Epidermal melanocyte (primary cell): ENCODE measurements around the gene CUEDC1.
A peak's percentile ranks its signal among the peaks of the same experiment; 100 is the strongest.
"Not testable (repeated sequence)": the region's sequence is repeated elsewhere in the genome, so short reads cannot be mapped to it uniquely, and the experiment has no call there.

Experiments
- DNase-seq: peaks from one replicate; pipeline ENCODE4 v3.0.0; 2011; ENCODE audit warnings: low spot score; ENCODE audit not compliant: insufficient read length

Gene CUEDC1

GRCh38 chr17:57939797-57940196 lies 15.4 kb downstream of the CUEDC1 start:
- DNase-seq = no peak

- DNase-seq = no peak
Measured at GRCh38 chr17:57938061-57938502, 17.1 kb downstream of the CUEDC1 start.

- DNase-seq = no peak
Measured at GRCh38 chr17:57937492-57937891, 17.7 kb downstream of the CUEDC1 start.

GRCh38 chr17:57935833-57936807 lies 19.1 kb downstream of the CUEDC1 start:
- DNase-seq = no peak

- no peak for DNase-seq
Measured at GRCh38 chr17:57931488-57932137, 23.6 kb downstream of the CUEDC1 start.

- no peak for DNase-seq
Measured at GRCh38 chr17:57930239-57930638, 25.0 kb downstream of the CUEDC1 start.

- DNase-seq = no peak
Measured at GRCh38 chr17:57929386-57929785, 25.8 kb downstream of the CUEDC1 start.

- no peak for DNase-seq
Measured at GRCh38 chr17:57928928-57929327, 26.3 kb downstream of the CUEDC1 start.

- peak; percentile 89 for DNase-seq
Measured at GRCh38 chr17:57927048-57927723, 28.0 kb downstream of the CUEDC1 start.

GRCh38 chr17:57926723-57927047 lies 28.5 kb downstream of the CUEDC1 start:
- DNase-seq = no peak

GRCh38 chr17:57925361-57925990 lies 29.7 kb downstream of the CUEDC1 start:
- DNase-seq = no peak

GRCh38 chr17:57924677-57925076 lies 30.5 kb downstream of the CUEDC1 start:
- no peak for DNase-seq

GRCh38 chr17:57923182-57923872 lies 31.9 kb downstream of the CUEDC1 start:
- DNase-seq = no peak

GRCh38 chr17:57922745-57923144 lies 32.5 kb downstream of the CUEDC1 start:
- DNase-seq = not testable (repeated sequence)

GRCh38 chr17:57920916-57921703 lies 34.1 kb downstream of the CUEDC1 start:
- peak; percentile 50 for DNase-seq

- no peak for DNase-seq
Measured at GRCh38 chr17:57919918-57920317, 35.3 kb downstream of the CUEDC1 start.

- DNase-seq = no peak
Measured at GRCh38 chr17:57918017-57918895, 37.0 kb downstream of the CUEDC1 start.

- no peak for DNase-seq
Measured at GRCh38 chr17:57916925-57917858, 38.0 kb downstream of the CUEDC1 start.
